Mesenchymal stem cell (in vitro differentiated cells and primary cell): ENCODE results near the gene RBM22.
A peak's percentile ranks its signal among the peaks of the same experiment; 100 is the strongest.

Experiments used
- DNase-seq: peaks from one replicate; pipeline ENCODE4 v3.0.0-alpha.2; 2013
- H2AFZ ChIP-seq: one replicate; pipeline ENCODE4 v1.6.1; 2013; ENCODE audit warnings: low read depth, mild to moderate bottlenecking, control low read depth, inconsistent platforms, low read length, moderate library complexity
- H2AK5ac ChIP-seq: 2 replicates; pipeline ENCODE4 v1.6.1; 2013; ENCODE audit warnings: low read length, moderate library complexity, mild to moderate bottlenecking, inconsistent platforms; ENCODE audit not compliant: severe bottlenecking
- H2BK120ac ChIP-seq: one replicate; pipeline ENCODE4 v1.6.1; 2013; ENCODE audit warnings: low read depth, mild to moderate bottlenecking, inconsistent platforms, low read length, moderate library complexity
- H2BK12ac ChIP-seq, 2 experiments: one replicate each; pipeline ENCODE4 v1.6.1; 2013; ENCODE audit warnings: inconsistent platforms in 2 of 2, low read length in 2 of 2, mild to moderate bottlenecking in 2 of 2, moderate library complexity in 2 of 2, control low read depth in 1 of 2
- H2BK15ac ChIP-seq: one replicate; pipeline ENCODE4 v1.6.1; 2013; ENCODE audit warnings: mild to moderate bottlenecking, low read depth, inconsistent platforms; ENCODE audit not compliant: poor library complexity, severe bottlenecking
- H2BK5ac ChIP-seq: 2 replicates; pipeline ENCODE4 v1.6.1; 2013; ENCODE audit warnings: low read depth, mild to moderate bottlenecking, low read length, control low read depth, inconsistent platforms; ENCODE audit not compliant: poor library complexity, severe bottlenecking
- H3K14ac ChIP-seq, 2 experiments: one replicate each; pipeline ENCODE4 v1.6.1; 2013; ENCODE audit warnings: inconsistent platforms in 2 of 2, low read length in 2 of 2, control low read depth in 1 of 2, mild to moderate bottlenecking in 1 of 2, moderate library complexity in 1 of 2
- H3K18ac ChIP-seq, 2 experiments: one replicate each; pipeline ENCODE4 v1.6.1; 2013; ENCODE audit warnings: inconsistent platforms in 2 of 2, low read length in 2 of 2, control low read depth in 1 of 2, low read depth in 1 of 2, mild to moderate bottlenecking in 1 of 2
- H3K23ac ChIP-seq, 2 experiments: one replicate each; pipeline ENCODE4 v1.6.1; 2013; ENCODE audit warnings: inconsistent platforms in 2 of 2, low read length in 2 of 2, mild to moderate bottlenecking in 2 of 2, moderate library complexity in 2 of 2, control low read depth in 1 of 2
- H3K27ac ChIP-seq: 2 replicates; pipeline ENCODE4 v1.5.1; 2013; ENCODE audit warnings: mild to moderate bottlenecking, moderate library complexity, low read length, control low read depth, inconsistent platforms; ENCODE audit not compliant: poor library complexity, severe bottlenecking
- H3K27me3 ChIP-seq, 2 experiments: 2 replicates each; pipeline versions ENCODE4 v1.6.1 to v1.7.0; 2013; ENCODE audit warnings: low read length in 2 of 2, mild to moderate bottlenecking in 2 of 2, moderate library complexity in 2 of 2, control low read depth in 1 of 2, inconsistent platforms in 1 of 2; ENCODE audit not compliant: control insufficient read depth in 1 of 2, insufficient read depth in 1 of 2
- H3K36me3 ChIP-seq, 2 experiments: 2 replicates each; pipeline versions ENCODE4 v1.6.1 to v1.7.0; 2013; ENCODE audit warnings: low read length in 2 of 2, control low read depth in 1 of 2, inconsistent platforms in 1 of 2, low read depth in 1 of 2, mild to moderate bottlenecking in 1 of 2; ENCODE audit not compliant: insufficient read depth in 2 of 2, control insufficient read depth in 1 of 2
- H3K4ac ChIP-seq, 2 experiments: one replicate each; pipeline ENCODE4 v1.6.1; 2013; ENCODE audit warnings: inconsistent platforms in 2 of 2, low read length in 2 of 2, mild to moderate bottlenecking in 2 of 2, moderate library complexity in 2 of 2, control low read depth in 1 of 2, low read depth in 1 of 2
- H3K4me1 ChIP-seq: 2 replicates; pipeline ENCODE4 v1.6.1; 2013; ENCODE audit warnings: low read depth, low read length, control low read depth; ENCODE audit not compliant: control insufficient read depth, insufficient read depth
- H3K4me2 ChIP-seq: 2 replicates; pipeline ENCODE4 v1.6.1; 2013; ENCODE audit warnings: low read length, mild to moderate bottlenecking, inconsistent platforms; ENCODE audit not compliant: poor library complexity, severe bottlenecking
- H3K4me3 ChIP-seq, 2 experiments: 2 replicates each; pipeline versions ENCODE4 v1.5.1 to v1.7.0; 2013; ENCODE audit warnings: low read length in 2 of 2, mild to moderate bottlenecking in 2 of 2, control low read depth in 1 of 2, low read depth in 1 of 2; ENCODE audit not compliant: insufficient read depth in 1 of 2
- H3K79me1 ChIP-seq: replicated peaks from 2 replicates; pipeline ENCODE4 v1.6.1; 2013; ENCODE audit warnings: mild to moderate bottlenecking, control low read depth, low read length, inconsistent platforms; ENCODE audit not compliant: poor library complexity, severe bottlenecking
- H3K9ac ChIP-seq: 2 replicates; pipeline ENCODE4 v1.7.0; 2013; ENCODE audit warnings: mild to moderate bottlenecking, low read length, moderate library complexity
- H3K9me3 ChIP-seq: 2 replicates; pipeline ENCODE4 v1.7.0; 2013; ENCODE audit warnings: mild to moderate bottlenecking, low read length; ENCODE audit not compliant: control insufficient read depth
- H4K8ac ChIP-seq: one replicate; pipeline ENCODE4 v1.6.1; 2013; ENCODE audit warnings: inconsistent platforms, mild to moderate bottlenecking, low read length, moderate library complexity
- H4K91ac ChIP-seq: one replicate; pipeline ENCODE4 v1.6.1; 2013; ENCODE audit warnings: mild to moderate bottlenecking, low read length, inconsistent platforms
- WGBS: methylation state at CpG from one replicate; pipeline ENCODE4 v1.1.7; 2013; ENCODE audit warnings: mixed read lengths; 5-methylcytosine and 5-hydroxymethylcytosine counted together

The RBM22 gene

GRCh38 chr5:150642991-150643710 lies 57.7 kb downstream of the RBM22 start:
- Histone ChIP-seq H3K27ac (peak overlapping the region; percentile 71), H4K8ac (no peak overlapping the region), H2AFZ (no peak overlapping the region), H2BK12ac (peak overlapping the region in 1 of 2 experiments; percentile 21), H3K27me3 (no peaks in the 10 kb centered on the region), H3K79me1 (peaks cover 2% of the 10 kb centered on the region), H3K4ac (no peak overlapping the region), H3K23ac (no peak overlapping the region), H4K91ac (peak overlapping the region; percentile 56), H3K14ac (no peak overlapping the region), H2BK120ac (peak overlapping the region; percentile 96), H3K36me3 (peaks cover 0 to 5% of the 10 kb centered on the region in 2 experiments), H3K9ac (no peak overlapping the region), H3K4me3 (no peak overlapping the region), H3K9me3 (no peaks in the 10 kb centered on the region), H2BK15ac (no peak overlapping the region), H2AK5ac (peak overlapping the region; percentile 80), H3K4me1 (peaks cover 54% of the 10 kb centered on the region), H3K18ac (peak overlapping the region in 1 of 2 experiments; percentile 87), H2BK5ac (no peak overlapping the region), H3K4me2 (no peak overlapping the region)
- WGBS, result 80% methylated on average over 9 of the region's 12 CpGs
- peak; percentile 63 for DNase-seq

DNA sequence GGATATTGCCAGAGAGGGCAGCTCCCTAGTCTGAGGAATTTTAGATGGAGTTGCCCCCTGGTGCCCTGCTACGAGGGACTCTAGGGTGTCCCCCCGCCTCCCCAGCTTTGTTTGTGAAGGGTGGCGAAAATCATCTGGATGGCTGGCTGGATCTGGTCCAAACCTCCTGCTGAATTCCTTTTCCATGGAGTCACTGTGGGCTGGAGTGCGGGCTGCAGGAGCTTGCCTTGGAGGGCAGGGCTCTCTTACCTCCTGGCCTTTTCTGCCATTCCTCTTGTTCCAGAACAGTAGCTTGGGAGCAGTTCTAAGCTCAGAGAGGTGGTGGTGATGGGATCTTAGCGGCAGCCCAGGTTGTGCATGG lies 58.3 kb downstream of the RBM22 start:
- Histone ChIP-seq H3K79me1 (peaks cover 2% of the 10 kb centered on the region), H3K9ac (peak overlapping the region; percentile 70), H3K4ac (peak overlapping the region; percentile 19 to 93), H3K23ac (no peak overlapping the region), H3K27me3 (no peaks in the 10 kb centered on the region), H3K4me1 (peaks cover 56% of the 10 kb centered on the region), H2AFZ (no peak overlapping the region), H3K36me3 (no peaks in the 10 kb centered on the region), H2BK12ac (peak overlapping the region; percentile 76 to 84), H3K27ac (peak overlapping the region; percentile 71), H4K91ac (peak overlapping the region; percentile 87), H2AK5ac (peak overlapping the region; percentile 82), H3K4me2 (no peak overlapping the region), H2BK120ac (peak overlapping the region; percentile 96), H3K18ac (peak overlapping the region; percentile 55 to 87), H3K14ac (no peak overlapping the region), H2BK5ac (no peak overlapping the region), H3K9me3 (no peaks in the 10 kb centered on the region), H3K4me3 (peak overlapping the region in 1 of 2 experiments; percentile 44), H4K8ac (peak overlapping the region; percentile 89), H2BK15ac (no peak overlapping the region)
- DNase-seq, result peak; percentile 88
- WGBS, result 5% methylated on average over 5 of the region's 5 CpGs

DNA sequence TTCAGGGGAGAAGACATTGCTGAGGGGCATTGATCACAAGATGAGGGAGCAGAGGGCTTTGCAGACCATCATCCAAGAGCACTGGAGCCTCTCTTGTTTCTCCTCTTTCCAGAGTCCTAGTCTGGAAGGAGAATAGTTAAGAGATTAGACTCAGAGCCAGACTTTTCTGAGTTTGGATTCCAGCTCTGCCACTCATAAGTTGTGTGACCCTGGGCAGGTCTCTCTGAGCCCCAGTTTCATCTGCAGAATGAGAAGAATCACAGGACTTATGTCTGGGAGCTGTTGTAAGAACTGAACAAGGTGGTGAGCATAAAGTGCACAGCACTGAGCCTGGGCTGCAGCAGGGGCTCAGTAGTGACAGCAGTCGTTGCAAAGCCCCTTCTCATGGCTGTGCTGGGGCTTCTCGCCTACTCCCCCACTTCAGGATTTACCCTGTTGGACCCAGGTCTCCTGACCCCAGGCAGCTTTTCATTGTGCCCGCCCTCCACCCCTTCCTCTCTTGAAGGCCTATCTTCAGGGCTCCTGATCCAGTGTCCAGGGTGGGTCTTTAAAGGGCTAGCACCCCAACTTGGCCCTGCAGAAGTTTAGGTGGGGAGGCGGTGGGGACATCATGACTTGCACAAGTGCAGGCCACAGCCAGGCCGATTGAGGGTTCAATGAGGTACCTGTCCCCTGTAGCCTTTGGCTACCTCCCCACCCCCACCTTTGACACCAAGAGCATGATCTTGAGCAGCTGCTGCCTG lies 58.9 kb downstream of the RBM22 start:
- Histone ChIP-seq H3K4ac (peak overlapping the region; percentile 65 to 93), H4K8ac (peak overlapping the region; percentile 89), H3K23ac (no peak overlapping the region), H3K27me3 (no peaks in the 10 kb centered on the region), H2BK15ac (peak overlapping the region; percentile 96), H3K14ac (peak overlapping the region in 1 of 2 experiments; percentile 44), H2BK12ac (peak overlapping the region; percentile 76 to 84), H3K27ac (peak overlapping the region; percentile 71), H3K36me3 (no peaks in the 10 kb centered on the region), H3K4me2 (no peak overlapping the region), H4K91ac (peak overlapping the region; percentile 87), H2AFZ (no peak overlapping the region), H3K4me1 (peaks cover 57% of the 10 kb centered on the region), H2BK5ac (peak overlapping the region; percentile 39), H3K18ac (peak overlapping the region; percentile 55 to 94), H3K9ac (peak overlapping the region; percentile 70), H3K79me1 (no peaks in the 10 kb centered on the region), H2AK5ac (peak overlapping the region; percentile 82), H2BK120ac (peak overlapping the region; percentile 96), H3K4me3 (peak overlapping the region in 1 of 2 experiments; percentile 64), H3K9me3 (no peaks in the 10 kb centered on the region)
- DNase-seq, result peak; percentile 33
- WGBS, result 54% methylated on average over 4 of the region's 5 CpGs

DNA sequence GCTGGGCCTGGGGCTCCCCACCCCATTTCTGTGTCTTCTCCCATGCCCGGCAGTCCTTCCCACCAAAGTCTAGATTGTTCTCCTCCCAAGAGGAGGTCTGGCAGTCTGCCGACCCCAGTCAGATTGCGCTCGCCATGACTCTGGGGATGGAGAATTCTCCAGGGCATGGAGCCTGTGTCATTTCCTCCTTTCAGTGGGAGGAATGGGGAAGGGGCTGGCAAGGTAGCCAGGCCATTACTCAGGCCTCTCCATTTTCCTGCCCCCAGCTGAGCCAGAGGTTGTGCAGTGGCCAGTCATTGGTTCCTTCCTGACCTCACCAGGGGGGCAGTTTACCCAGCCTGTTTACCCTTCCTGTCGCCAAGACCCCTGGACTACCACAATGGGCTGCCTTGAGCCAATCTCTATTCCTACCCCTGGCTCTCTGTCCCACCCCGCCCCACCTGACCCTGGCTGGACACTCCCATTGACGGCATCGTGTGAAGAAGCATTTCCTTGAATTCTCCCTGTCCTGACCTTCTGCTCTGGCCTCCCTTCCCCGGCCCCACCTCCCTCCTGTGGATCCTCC lies 59.8 kb downstream of the RBM22 start:
- H2BK12ac ChIP-seq, result peak overlapping the region; percentile 32 to 97
- peak; percentile 52 for DNase-seq
- peak overlapping the region; percentile 60 for H3K4me2 ChIP-seq
- no peaks in the 10 kb centered on the region for H3K36me3 ChIP-seq
- peak overlapping the region; percentile 78 for H4K8ac ChIP-seq
- H3K4me3 ChIP-seq, result peak overlapping the region; percentile 47 to 64
- H2BK120ac ChIP-seq, result peak overlapping the region; percentile 96
- no peaks in the 10 kb centered on the region for H3K27me3 ChIP-seq
- H4K91ac ChIP-seq, result peak overlapping the region; percentile 94
- H2BK15ac ChIP-seq, result peak overlapping the region; percentile 18
- H3K9ac ChIP-seq, result peak overlapping the region; percentile 70
- H3K79me1 ChIP-seq, result no peaks in the 10 kb centered on the region
- H3K14ac ChIP-seq, result peak overlapping the region in 1 of 2 experiments; percentile 68
- no peak overlapping the region for H2AFZ ChIP-seq
- H3K4me1 ChIP-seq, result peaks cover 64% of the 10 kb centered on the region
- peak overlapping the region; percentile 77 for H2BK5ac ChIP-seq
- peak overlapping the region; percentile 26 to 94 for H3K18ac ChIP-seq
- WGBS, result 16% methylated on average over 8 of the region's 9 CpGs
- peak overlapping the region; percentile 78 to 86 for H3K4ac ChIP-seq
- H2AK5ac ChIP-seq, result peak overlapping the region; percentile 83
- H3K9me3 ChIP-seq, result no peaks in the 10 kb centered on the region
- peak overlapping the region in 1 of 2 experiments; percentile 89 for H3K23ac ChIP-seq
- peak overlapping the region; percentile 72 for H3K27ac ChIP-seq
